Measurements from ENCODE around the gene KRT15. TPM values are rescaled to one million over a fixed set of nuclear protein-coding genes. Genes with fewer than 3 reads are reported as not detected.
"Not testable (repeated sequence)": the region's sequence is repeated elsewhere in the genome, so short reads cannot be mapped to it uniquely, and the experiment has no call there.

The KRT15 gene
- total RNA-seq, 1 experiment from 2014 or later = 82.2 TPM

GRCh38 chr17:41547921-41548843 is 29.5 kb upstream of the KRT15 start:
- DNase-seq = peak; percentile 100
- Histone ChIP-seq H3K4me3 (no peak overlapping the region), H3K36me3 (no peaks in the 10 kb centered on the region), H3K9me3 (0 out of 2 replicates have a peak, but pooled peaks cover 2% of the 10 kb centered on the region), H3K27me3 (no peaks in the 10 kb centered on the region)

GRCh38 chr17:41547378-41547841 is 28.7 kb upstream of the KRT15 start:
- Histone ChIP-seq H3K36me3 (no peaks in the 10 kb centered on the region), H3K27me3 (no peaks in the 10 kb centered on the region)
- DNase-seq = peak; percentile 74

GRCh38 chr17:41546819-41547218 is 28.1 kb upstream of the KRT15 start:
- 0 out of 2 replicates have a peak, but pooled peaks cover 2% of the 10 kb centered on the region for H3K9me3 ChIP-seq
- H3K27me3 ChIP-seq = no peaks in the 10 kb centered on the region
- no peak overlapping the region for H3K4me3 ChIP-seq
- DNase-seq = no peak
- H3K36me3 ChIP-seq = no peaks in the 10 kb centered on the region

More at GRCh38 chr17:41547378-41547841, 28.7 kb upstream of the KRT15 start:
- H3K9me3 ChIP-seq = 0 out of 2 replicates have a peak, but pooled peaks cover 2% of the 10 kb centered on the region
- no peak overlapping the region for H3K4me3 ChIP-seq

- DNase-seq = no peak
- Histone ChIP-seq H3K9me3 (0 out of 2 replicates have a peak, but pooled peaks cover 2% of the 10 kb centered on the region), H3K36me3 (no peaks in the 10 kb centered on the region), H3K27me3 (no peaks in the 10 kb centered on the region), H3K4me3 (no peak overlapping the region)
These were observed 27.2 kb upstream of the KRT15 start for GRCh38 chr17:41545829-41546410.

- DNase-seq = no peak
- H3K9me3 ChIP-seq = 0 out of 2 replicates have a peak, but pooled peaks cover 2% of the 10 kb centered on the region
- no peaks in the 10 kb centered on the region for H3K27me3 ChIP-seq
- H3K4me3 ChIP-seq = no peak overlapping the region
- H3K36me3 ChIP-seq = no peaks in the 10 kb centered on the region
These were observed 26.2 kb upstream of the KRT15 start for GRCh38 chr17:41544935-41545334.

- Histone ChIP-seq H3K27me3 (no peaks in the 10 kb centered on the region), H3K4me3 (no peak overlapping the region), H3K36me3 (no peaks in the 10 kb centered on the region), H3K9me3 (0 out of 2 replicates have a peak, but pooled peaks cover 2% of the 10 kb centered on the region)
- no peak for DNase-seq
These were observed 25.8 kb upstream of the KRT15 start for GRCh38 chr17:41544491-41544892.

- not testable (repeated sequence) for DNase-seq, H3K4me3 ChIP-seq, H3K27me3 ChIP-seq, H3K36me3 ChIP-seq, H3K9me3 ChIP-seq
These were observed 24.1 kb upstream of the KRT15 start for GRCh38 chr17:41542786-41543185.

GRCh38 chr17:41542357-41542756 is 23.7 kb upstream of the KRT15 start:
- Histone ChIP-seq H3K27me3 (no peaks in the 10 kb centered on the region), H3K9me3 (0 out of 2 replicates have a peak, but pooled peaks cover 2% of the 10 kb centered on the region), H3K36me3 (no peaks in the 10 kb centered on the region), H3K4me3 (no peak overlapping the region)
- no peak for DNase-seq

- Histone ChIP-seq H3K4me3 (no peak overlapping the region), H3K9me3 (no peaks in the 10 kb centered on the region), H3K27me3 (no peaks in the 10 kb centered on the region), H3K36me3 (no peaks in the 10 kb centered on the region)
- peak; percentile 28 for DNase-seq
These were observed 22.4 kb upstream of the KRT15 start for GRCh38 chr17:41540921-41541625.

GRCh38 chr17:41539979-41540701 is 21.4 kb upstream of the KRT15 start:
- Histone ChIP-seq H3K4me3 (no peak overlapping the region), H3K36me3 (no peaks in the 10 kb centered on the region), H3K9me3 (no peaks in the 10 kb centered on the region), H3K27me3 (no peaks in the 10 kb centered on the region)
- no peak for DNase-seq

GRCh38 chr17:41539071-41539492 is 20.4 kb upstream of the KRT15 start:
- no peaks in the 10 kb centered on the region for H3K9me3 ChIP-seq
- H3K36me3 ChIP-seq = no peaks in the 10 kb centered on the region
- peak; percentile 99 for DNase-seq
- no peak overlapping the region for H3K4me3 ChIP-seq
- H3K27me3 ChIP-seq = no peaks in the 10 kb centered on the region

GRCh38 chr17:41538565-41538991 is 19.9 kb upstream of the KRT15 start:
- Histone ChIP-seq H3K36me3 (no peaks in the 10 kb centered on the region), H3K27me3 (no peaks in the 10 kb centered on the region), H3K9me3 (no peaks in the 10 kb centered on the region), H3K4me3 (no peak overlapping the region)
- peak; percentile 91 for DNase-seq

DNA sequence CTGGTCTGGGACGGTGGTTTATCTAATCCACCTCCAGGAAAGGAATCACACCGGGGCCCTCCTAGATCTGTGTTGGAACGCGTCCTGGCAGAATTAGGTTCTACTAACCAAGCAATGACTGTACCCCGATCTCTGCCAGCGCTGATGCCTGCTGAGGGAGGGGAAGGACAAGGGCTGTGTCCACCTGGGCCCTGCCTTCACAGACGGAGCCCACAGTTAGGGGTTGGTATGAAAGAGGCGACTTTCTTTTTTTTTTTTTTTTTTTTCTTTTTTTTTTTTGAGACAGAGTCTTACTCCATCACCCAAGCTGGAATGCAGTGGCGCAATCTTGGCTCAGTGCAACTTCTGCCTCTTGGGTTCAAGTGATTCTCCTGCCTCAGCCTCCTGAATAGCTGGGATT is 19.3 kb upstream of the KRT15 start:
- peak; percentile 91 for DNase-seq
- H3K36me3 ChIP-seq = no peaks in the 10 kb centered on the region
- no peak overlapping the region for H3K4me3 ChIP-seq
- H3K27me3 ChIP-seq = no peaks in the 10 kb centered on the region
- H3K9me3 ChIP-seq = no peaks in the 10 kb centered on the region

GRCh38 chr17:41537614-41537954 is 18.9 kb upstream of the KRT15 start:
- H3K9me3 ChIP-seq = no peaks in the 10 kb centered on the region
- H3K36me3 ChIP-seq = no peaks in the 10 kb centered on the region
- no peak overlapping the region for H3K4me3 ChIP-seq
- no peaks in the 10 kb centered on the region for H3K27me3 ChIP-seq
- no peak for DNase-seq

DNA sequence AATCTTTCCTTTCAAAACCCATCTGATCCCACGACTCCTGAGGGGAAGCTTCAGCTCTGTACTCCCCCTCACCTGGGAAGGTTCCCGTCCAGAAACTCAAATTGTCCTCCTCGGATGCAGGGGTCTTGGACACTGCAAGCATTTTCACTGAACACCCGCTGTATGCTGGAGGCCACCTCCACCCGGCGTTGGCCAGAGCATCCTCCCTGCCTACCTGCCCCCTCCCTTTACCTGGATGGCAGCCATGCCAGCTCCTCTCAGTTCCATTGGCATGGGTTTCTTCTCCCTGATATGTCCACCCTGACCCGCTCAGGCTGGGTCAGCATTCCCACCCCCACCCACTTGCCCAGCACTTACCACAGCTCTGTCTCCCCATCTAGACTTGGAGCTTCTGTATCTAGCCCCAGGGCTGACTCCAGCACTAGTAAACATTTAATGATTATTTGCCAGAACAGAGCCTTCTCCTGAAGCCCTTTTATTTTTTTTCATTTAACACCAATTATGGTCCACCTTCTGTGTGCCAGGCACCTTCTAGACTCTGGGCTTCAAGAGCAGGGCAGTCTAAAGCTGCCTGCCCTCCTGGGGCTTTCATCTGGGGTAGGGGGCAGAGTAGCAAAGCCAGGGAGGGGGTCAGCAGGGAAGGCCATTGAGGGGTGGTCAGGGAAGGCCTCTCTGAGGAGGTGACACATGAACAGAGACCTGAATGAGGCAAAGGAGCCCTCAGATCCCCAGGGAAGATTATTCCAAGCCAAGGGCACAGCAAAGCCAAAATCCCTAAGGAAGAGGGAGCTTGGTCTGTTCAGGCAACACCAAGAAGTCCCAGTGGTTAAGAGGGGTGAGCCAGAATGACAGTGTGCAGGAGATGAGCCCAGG is 18.3 kb upstream of the KRT15 start:
- H3K4me3 ChIP-seq = no peak overlapping the region
- no peaks in the 10 kb centered on the region for H3K27me3 ChIP-seq
- H3K9me3 ChIP-seq = no peaks in the 10 kb centered on the region
- H3K36me3 ChIP-seq = no peaks in the 10 kb centered on the region
- no peak for DNase-seq

All from MG63 (cell line).